IgD-negative memory B cell (primary cell): Measurements from ENCODE around the gene SYNDIG1. TPM values are rescaled to one million over a fixed set of nuclear protein-coding genes. Genes with fewer than 3 reads are reported as not detected.

Experiments used
- H3K27ac Mint-ChIP-seq, 3 donors: one replicate each; pipeline ENCODE4 v1.8.0; 2020 to 2022; ENCODE audit warnings: mild to moderate bottlenecking in 3 of 3, mixed read lengths in 3 of 3, moderate library complexity in 1 of 3
- H3K27me3 Mint-ChIP-seq: one replicate; pipeline ENCODE4 v1.8.0; 2021; ENCODE audit warnings: mixed read lengths
- H3K36me3 Mint-ChIP-seq: one replicate; pipeline ENCODE4 v1.8.0; 2020; ENCODE audit warnings: mild to moderate bottlenecking, mixed read lengths
- H3K4me1 Mint-ChIP-seq, 3 donors: one replicate each; pipeline ENCODE4 v1.8.0; 2020 to 2022; ENCODE audit warnings: mixed read lengths in 3 of 3, mild to moderate bottlenecking in 1 of 3
- H3K4me3 Mint-ChIP-seq, 4 donors: one replicate each; pipeline ENCODE4 v1.8.0; 2020 to 2022; ENCODE audit warnings: mild to moderate bottlenecking in 4 of 4, mixed read lengths in 4 of 4, moderate library complexity in 3 of 4
- H3K9me3 Mint-ChIP-seq, 3 donors: one replicate each; pipeline ENCODE4 v1.8.0; 2020 to 2021; ENCODE audit warnings: mixed read lengths in 3 of 3, mild to moderate bottlenecking in 1 of 3
- polyA plus RNA-seq: library from polyadenylated mRNA; unstranded; fragments of 300-500 nt; fragmentation: Illumina TruSeq; gene quantifications from one replicate; pipeline ENCODE4 v1.2.3, GENCODE V29; 2021

Gene SYNDIG1
- polyA plus RNA-seq, 1 donor from 2014 or later = not detected

- Mint-ChIP-seq H3K27ac (no peak overlapping the region), H3K36me3 (no peaks in the 10 kb centered on the region), H3K9me3 (no peaks in the 10 kb centered on the region), H3K4me3 (no peak overlapping the region), H3K4me1 (no peaks in the 10 kb centered on the region), H3K27me3 (peaks cover 3% of the 10 kb centered on the region)
Measured at GRCh38 chr20:24441661-24442060, 27.8 kb upstream of the SYNDIG1 start.

- Mint-ChIP-seq H3K9me3 (no peaks in the 10 kb centered on the region), H3K27me3 (peaks cover 2% of the 10 kb centered on the region), H3K4me1 (peaks cover 0 to 1% (median 0%) of the 10 kb centered on the region in 3 donors), H3K27ac (peak overlapping the region in 1 of 3 donors; percentile 57), H3K36me3 (no peaks in the 10 kb centered on the region), H3K4me3 (no peak overlapping the region)
Measured at GRCh38 chr20:24442909-24443308, 26.5 kb upstream of the SYNDIG1 start.

GRCh38 chr20:24443436-24443835 lies 26.0 kb upstream of the SYNDIG1 start:
- H3K27ac Mint-ChIP-seq = peak overlapping the region in 1 of 3 donors; percentile 57
- H3K36me3 Mint-ChIP-seq = no peaks in the 10 kb centered on the region
- no peaks in the 10 kb centered on the region for H3K9me3 Mint-ChIP-seq

GRCh38 chr20:24444526-24445190 lies 24.8 kb upstream of the SYNDIG1 start:
- Mint-ChIP-seq H3K4me3 (no peak overlapping the region), H3K27me3 (peaks cover 5% of the 10 kb centered on the region), H3K27ac (no peak overlapping the region), H3K9me3 (no peaks in the 10 kb centered on the region), H3K4me1 (peaks cover 0 to 2% (median 0%) of the 10 kb centered on the region in 3 donors), H3K36me3 (no peaks in the 10 kb centered on the region)

More at GRCh38 chr20:24443436-24443835, 26.0 kb upstream of the SYNDIG1 start:
- H3K27me3 Mint-ChIP-seq = peaks cover 2% of the 10 kb centered on the region
- H3K4me1 Mint-ChIP-seq = peaks cover 0 to 2% (median 0%) of the 10 kb centered on the region in 3 donors
- H3K4me3 Mint-ChIP-seq = no peak overlapping the region

GRCh38 chr20:24445510-24446170 lies 23.8 kb upstream of the SYNDIG1 start:
- Mint-ChIP-seq H3K27ac (no peak overlapping the region), H3K27me3 (peaks cover 5% of the 10 kb centered on the region), H3K4me1 (peaks cover 0 to 2% (median 0%) of the 10 kb centered on the region in 3 donors), H3K36me3 (no peaks in the 10 kb centered on the region), H3K9me3 (no peaks in the 10 kb centered on the region), H3K4me3 (no peak overlapping the region)

- Mint-ChIP-seq H3K4me1 (peaks cover 0 to 3% (median 0%) of the 10 kb centered on the region in 3 donors), H3K27ac (no peak overlapping the region), H3K4me3 (no peak overlapping the region), H3K9me3 (no peaks in the 10 kb centered on the region), H3K27me3 (peaks cover 4% of the 10 kb centered on the region), H3K36me3 (no peaks in the 10 kb centered on the region)
Measured at GRCh38 chr20:24446811-24447210, 22.6 kb upstream of the SYNDIG1 start.

- H3K36me3 Mint-ChIP-seq = no peaks in the 10 kb centered on the region
- H3K4me1 Mint-ChIP-seq = peaks cover 0 to 3% (median 0%) of the 10 kb centered on the region in 3 donors
- no peaks in the 10 kb centered on the region for H3K9me3 Mint-ChIP-seq
- H3K27ac Mint-ChIP-seq = no peak overlapping the region
- H3K27me3 Mint-ChIP-seq = peaks cover 3% of the 10 kb centered on the region
- no peak overlapping the region for H3K4me3 Mint-ChIP-seq
Measured at GRCh38 chr20:24448170-24448569, 21.3 kb upstream of the SYNDIG1 start.

GRCh38 chr20:24449026-24449720 lies 20.3 kb upstream of the SYNDIG1 start:
- Mint-ChIP-seq H3K4me1 (peaks cover 0 to 3% (median 0%) of the 10 kb centered on the region in 3 donors), H3K27me3 (peaks cover 3% of the 10 kb centered on the region), H3K36me3 (no peaks in the 10 kb centered on the region), H3K27ac (no peak overlapping the region), H3K4me3 (no peak overlapping the region), H3K9me3 (no peaks in the 10 kb centered on the region)

- Mint-ChIP-seq H3K36me3 (no peaks in the 10 kb centered on the region), H3K4me3 (no peak overlapping the region)
Measured at GRCh38 chr20:24450177-24450576, 19.3 kb upstream of the SYNDIG1 start.

GRCh38 chr20:24450624-24451376 lies 18.6 kb upstream of the SYNDIG1 start:
- Mint-ChIP-seq H3K27me3 (peaks cover 3% of the 10 kb centered on the region), H3K9me3 (no peaks in the 10 kb centered on the region), H3K36me3 (no peaks in the 10 kb centered on the region), H3K27ac (no peak overlapping the region), H3K4me1 (peaks cover 0 to 3% (median 0%) of the 10 kb centered on the region in 3 donors), H3K4me3 (no peak overlapping the region)

More at GRCh38 chr20:24450177-24450576, 19.3 kb upstream of the SYNDIG1 start:
- Mint-ChIP-seq H3K27ac (no peak overlapping the region), H3K4me1 (peaks cover 0 to 3% (median 0%) of the 10 kb centered on the region in 3 donors), H3K9me3 (no peaks in the 10 kb centered on the region), H3K27me3 (peaks cover 3% of the 10 kb centered on the region)

GRCh38 chr20:24451428-24451827 lies 18.0 kb upstream of the SYNDIG1 start:
- Mint-ChIP-seq H3K4me3 (no peak overlapping the region), H3K36me3 (no peaks in the 10 kb centered on the region), H3K27ac (peak overlapping the region in 2 of 3 donors; percentile 0 to 12), H3K9me3 (no peaks in the 10 kb centered on the region), H3K4me1 (peaks cover 0 to 3% (median 0%) of the 10 kb centered on the region in 3 donors), H3K27me3 (peaks cover 9% of the 10 kb centered on the region)

GRCh38 chr20:24452016-24452415 lies 17.4 kb upstream of the SYNDIG1 start:
- Mint-ChIP-seq H3K27me3 (peaks cover 9% of the 10 kb centered on the region), H3K9me3 (no peaks in the 10 kb centered on the region), H3K27ac (no peak overlapping the region), H3K4me1 (peaks cover 0 to 3% (median 0%) of the 10 kb centered on the region in 3 donors), H3K36me3 (no peaks in the 10 kb centered on the region), H3K4me3 (no peak overlapping the region)

- no peaks in the 10 kb centered on the region for H3K9me3 Mint-ChIP-seq
- H3K27me3 Mint-ChIP-seq = peaks cover 9% of the 10 kb centered on the region
- H3K27ac Mint-ChIP-seq = no peak overlapping the region
- peaks cover 0 to 3% (median 0%) of the 10 kb centered on the region in 3 donors for H3K4me1 Mint-ChIP-seq
- H3K36me3 Mint-ChIP-seq = no peaks in the 10 kb centered on the region
- no peak overlapping the region for H3K4me3 Mint-ChIP-seq
Measured at GRCh38 chr20:24452498-24453127, 16.8 kb upstream of the SYNDIG1 start.

GRCh38 chr20:24453869-24454268 lies 15.6 kb upstream of the SYNDIG1 start:
- Mint-ChIP-seq H3K36me3 (no peaks in the 10 kb centered on the region), H3K4me1 (peaks cover 0 to 1% (median 0%) of the 10 kb centered on the region in 3 donors), H3K4me3 (no peak overlapping the region), H3K27me3 (peaks cover 7% of the 10 kb centered on the region), H3K27ac (peak overlapping the region in 1 of 3 donors; percentile 41), H3K9me3 (no peaks in the 10 kb centered on the region)
